Sigmoid colon (tissue), 4 donors: ENCODE data around the gene PLEKHA6.

ENCODE experiments used
- EP300 ChIP-seq, 4 donors: sonication (generic); formaldehyde crosslinking; IDR thresholded peaks; one replicate each; pipeline ENCODE4 v1.6.1; 2017; ENCODE audit warnings: antibody characterized with exemption in 4 of 4
- POLR2A ChIP-seq, 2 donors: fragments of 450-650 bp; IDR thresholded peaks; one replicate each; pipeline ENCODE4 v1.6.1; 2016; ENCODE audit warnings: antibody characterized with exemption in 2 of 2, mild to moderate bottlenecking in 2 of 2, moderate library complexity in 2 of 2
- POLR2AphosphoS5 ChIP-seq, 4 donors: sonication (generic); formaldehyde crosslinking; IDR thresholded peaks; one replicate each; pipeline ENCODE4 v1.6.1; 2017; ENCODE audit warnings: antibody characterized with exemption in 4 of 4
- TF ChIP-seq, protein P1 (sequence below), 4 experiments: fragments of 450-650 bp in 3 of 4; fragments of 200-600 bp in 1 of 4; IDR thresholded peaks; one replicate each; pipeline ENCODE4 v1.5.1; 2016 to 2019; ENCODE audit warnings: antibody characterized with exemption in 4 of 4, mild to moderate bottlenecking in 3 of 4, moderate library complexity in 2 of 4

- TF ChIP-seq, protein P1, sequence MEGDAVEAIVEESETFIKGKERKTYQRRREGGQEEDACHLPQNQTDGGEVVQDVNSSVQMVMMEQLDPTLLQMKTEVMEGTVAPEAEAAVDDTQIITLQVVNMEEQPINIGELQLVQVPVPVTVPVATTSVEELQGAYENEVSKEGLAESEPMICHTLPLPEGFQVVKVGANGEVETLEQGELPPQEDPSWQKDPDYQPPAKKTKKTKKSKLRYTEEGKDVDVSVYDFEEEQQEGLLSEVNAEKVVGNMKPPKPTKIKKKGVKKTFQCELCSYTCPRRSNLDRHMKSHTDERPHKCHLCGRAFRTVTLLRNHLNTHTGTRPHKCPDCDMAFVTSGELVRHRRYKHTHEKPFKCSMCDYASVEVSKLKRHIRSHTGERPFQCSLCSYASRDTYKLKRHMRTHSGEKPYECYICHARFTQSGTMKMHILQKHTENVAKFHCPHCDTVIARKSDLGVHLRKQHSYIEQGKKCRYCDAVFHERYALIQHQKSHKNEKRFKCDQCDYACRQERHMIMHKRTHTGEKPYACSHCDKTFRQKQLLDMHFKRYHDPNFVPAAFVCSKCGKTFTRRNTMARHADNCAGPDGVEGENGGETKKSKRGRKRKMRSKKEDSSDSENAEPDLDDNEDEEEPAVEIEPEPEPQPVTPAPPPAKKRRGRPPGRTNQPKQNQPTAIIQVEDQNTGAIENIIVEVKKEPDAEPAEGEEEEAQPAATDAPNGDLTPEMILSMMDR (IDR thresholded peaks at IDR 0.05): no peak
- TF ChIP-seq POLR2A (IDR thresholded peaks at IDR 0.05) (no peak), POLR2AphosphoS5 (IDR thresholded peaks at IDR 0.05) (no peak), EP300 (IDR thresholded peaks at IDR 0.05) (no peak)
Measured at GRCh38 chr1:204223129-204223860, 136.4 kb downstream of the PLEKHA6 start.
